ENCODE measurements around the gene DIO3.
"Not testable (repeated sequence)": the region's sequence is repeated elsewhere in the genome, so short reads cannot be mapped to it uniquely, and the experiment has no call there.

Gene DIO3

GRCh38 chr14:101557811-101558738 lies 3.2 kb upstream of the DIO3 start:
- FAIRE-seq (no peak), DNase-seq (ENCODE audit: insufficient read length, low spot score) (no peak)

- FAIRE-seq = no peak
- DNase-seq (ENCODE audit: insufficient read length, low spot score) = no peak
These were observed 2.5 kb upstream of the DIO3 start for GRCh38 chr14:101558739-101559240.

GRCh38 chr14:101559250-101559623 lies 2.1 kb upstream of the DIO3 start:
- no peak for DNase-seq (ENCODE audit: insufficient read length, low spot score)
- no peak for FAIRE-seq

- DNase-seq (ENCODE audit: insufficient read length, low spot score) (no peak), FAIRE-seq (no peak)
These were observed 1.4 kb upstream of the DIO3 start for GRCh38 chr14:101559624-101560533.

- FAIRE-seq = no peak
- no peak for DNase-seq (ENCODE audit: insufficient read length, low spot score)
These were observed 671 bp upstream of the DIO3 start for GRCh38 chr14:101560534-101561113.

GRCh38 chr14:101561897-101562490 lies 699 bp downstream of the DIO3 start:
- no peak for DNase-seq (ENCODE audit: insufficient read length, low spot score)
- FAIRE-seq = no peak

GRCh38 chr14:101562659-101563351 lies 1.5 kb downstream of the DIO3 start:
- FAIRE-seq (no peak), DNase-seq (ENCODE audit: insufficient read length, low spot score) (no peak)

- FAIRE-seq = no peak
These were observed 2.0 kb downstream of the DIO3 start for GRCh38 chr14:101563352-101563653.

GRCh38 chr14:101563654-101564443 lies 2.6 kb downstream of the DIO3 start:
- DNase-seq (ENCODE audit: insufficient read length, low spot score) (no peak), FAIRE-seq (no peak)

More at GRCh38 chr14:101563352-101563653, 2.0 kb downstream of the DIO3 start:
- no peak for DNase-seq (ENCODE audit: insufficient read length, low spot score)

GRCh38 chr14:101564444-101564776 lies 3.1 kb downstream of the DIO3 start:
- no peak for DNase-seq (ENCODE audit: insufficient read length, low spot score)
- FAIRE-seq = no peak

- no peak for FAIRE-seq
These were observed 3.8 kb downstream of the DIO3 start for GRCh38 chr14:101564819-101565698.

GRCh38 chr14:101567252-101567651 lies 6.0 kb downstream of the DIO3 start:
- DNase-seq (ENCODE audit: insufficient read length, low spot score) (no peak), FAIRE-seq (no peak)

More at GRCh38 chr14:101564819-101565698, 3.8 kb downstream of the DIO3 start:
- DNase-seq (ENCODE audit: insufficient read length, low spot score) = no peak

GRCh38 chr14:101571004-101571403 lies 9.7 kb downstream of the DIO3 start:
- DNase-seq (ENCODE audit: insufficient read length, low spot score) (no peak), FAIRE-seq (no peak)

- not testable (repeated sequence) for FAIRE-seq; DNase-seq (ENCODE audit: insufficient read length, low spot score)
These were observed 11.2 kb downstream of the DIO3 start for GRCh38 chr14:101572526-101572925.

- DNase-seq (ENCODE audit: insufficient read length, low spot score) (no peak), FAIRE-seq (no peak)
These were observed 12.0 kb downstream of the DIO3 start for GRCh38 chr14:101573289-101573688.

GRCh38 chr14:101575581-101575980 lies 14.3 kb downstream of the DIO3 start:
- no peak for DNase-seq (ENCODE audit: insufficient read length, low spot score)
- no peak for FAIRE-seq

GRCh38 chr14:101577221-101577909 lies 16.1 kb downstream of the DIO3 start:
- no peak for DNase-seq (ENCODE audit: insufficient read length, low spot score)
- FAIRE-seq = no peak

GRCh38 chr14:101578489-101578888 lies 17.2 kb downstream of the DIO3 start:
- FAIRE-seq = no peak
- no peak for DNase-seq (ENCODE audit: insufficient read length, low spot score)
